Breast epithelium (tissue), 3 donors: ENCODE results near the gene SEC24A.
"Not testable (repeated sequence)": the region's sequence is repeated elsewhere in the genome, so short reads cannot be mapped to it uniquely, and the experiment has no call there.

Experiments used
- CTCF ChIP-seq, 3 donors: fragments of 450-650 bp; IDR thresholded peaks; one replicate each; pipeline ENCODE4 v1.5.1; 2016 to 2017; ENCODE audit warnings: antibody characterized with exemption in 3 of 3, mild to moderate bottlenecking in 3 of 3, moderate library complexity in 3 of 3
- POLR2A ChIP-seq: fragments of 450-650 bp; IDR thresholded peaks from one replicate; pipeline ENCODE4 v1.6.1; 2016; ENCODE audit warnings: antibody characterized with exemption, mild to moderate bottlenecking, moderate library complexity

DNA sequence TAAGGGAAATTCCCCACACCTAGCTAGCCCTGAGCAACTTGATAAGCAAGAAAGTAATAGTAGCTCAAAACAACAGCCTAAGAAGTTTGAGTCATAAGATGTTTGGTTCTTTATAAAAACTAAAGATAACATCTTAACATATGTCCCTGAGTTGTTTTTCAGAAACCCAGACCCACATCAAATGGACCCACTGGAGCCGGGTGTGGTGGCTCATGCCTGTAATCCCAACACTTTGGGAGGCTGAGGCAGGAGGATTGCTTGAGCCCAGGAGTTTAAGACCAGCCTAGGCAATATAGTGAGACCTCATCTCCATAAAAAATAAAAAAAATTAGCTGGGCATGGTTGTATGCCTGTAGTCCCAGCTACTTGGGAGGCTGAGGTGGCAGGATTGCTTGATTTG lies 13.2 kb upstream of the SEC24A start:
- TF ChIP-seq POLR2A; CTCF (IDR thresholded peaks at IDR 0.05): not testable (repeated sequence)
